ENCODE measurements around the gene GRK4. TPM values are rescaled to one million over a fixed set of nuclear protein-coding genes. Genes with fewer than 3 reads are reported as not detected.

The GRK4 gene
- total RNA-seq, 3 donors from 2014 or later: 3.8 to 6.9 (median 5.8) TPM

- no peak for DNase-seq (ENCODE audit: low spot score in 2 of 2)
- H3K4me3 ChIP-seq: no peak overlapping the region
- no peak for TF ChIP-seq CTCF (IDR thresholded peaks at IDR 0.05)
- no peak for TF ChIP-seq POLR2AphosphoS5 (IDR thresholded peaks at IDR 0.05)
- no peak for TF ChIP-seq POLR2A (IDR thresholded peaks at IDR 0.05)
- intact Hi-C loops (cut with DNase I; ENCODE audit: low total_unique reads): no loop called here
- no peaks in the 10 kb centered on the region for H3K4me1 ChIP-seq
- no peak overlapping the region for H3K27ac ChIP-seq
- H3K27me3 ChIP-seq: no peaks in the 10 kb centered on the region
- H3K36me3 ChIP-seq: no peaks in the 10 kb centered on the region
- no peaks in the 10 kb centered on the region for H3K9me3 ChIP-seq
Observed at GRCh38 chr4:3087115-3087797, 123.9 kb downstream of the GRK4 start.

Other genes with a start within 250 kb of the GRK4 start
- 10 to 100 TPM; 46.4 to 73.4 (median 64.2) TPM for gene TNIP2, start 207.2 kb upstream of the GRK4 start, total RNA-seq
- gene SH3BP2, start 170.5 kb upstream of the GRK4 start, total RNA-seq: 10 to 100 TPM; 40.5 to 74.8 (median 59.3) TPM
- 100 to 1,000 TPM; 161 to 193 (median 181) TPM for gene ADD1, start 119.7 kb upstream of the GRK4 start, total RNA-seq
- 10 to 100 TPM; 21.2 to 33.1 (median 23.4) TPM for gene NOP14, start 165 bp upstream of the GRK4 start, total RNA-seq
- gene HTT-AS, start 111.0 kb downstream of the GRK4 start, total RNA-seq: not detected
- gene HTT, start 111.1 kb downstream of the GRK4 start, total RNA-seq: 10 to 100 TPM; 53.8 to 71.1 (median 55.1) TPM

All from breast epithelium (tissue), 4 donors.